NCI-H2196 (cell line): Measurements from ENCODE around the gene ODAM.
"Not testable (repeated sequence)": the region's sequence is repeated elsewhere in the genome, so short reads cannot be mapped to it uniquely, and the experiment has no call there.

Experiments
- DNase-seq: peaks from one replicate; lab custom pipeline; 2025; ENCODE audit not compliant: unreplicated experiment; lab: John Stamatoyannopoulos, UW

The ODAM gene

DNA sequence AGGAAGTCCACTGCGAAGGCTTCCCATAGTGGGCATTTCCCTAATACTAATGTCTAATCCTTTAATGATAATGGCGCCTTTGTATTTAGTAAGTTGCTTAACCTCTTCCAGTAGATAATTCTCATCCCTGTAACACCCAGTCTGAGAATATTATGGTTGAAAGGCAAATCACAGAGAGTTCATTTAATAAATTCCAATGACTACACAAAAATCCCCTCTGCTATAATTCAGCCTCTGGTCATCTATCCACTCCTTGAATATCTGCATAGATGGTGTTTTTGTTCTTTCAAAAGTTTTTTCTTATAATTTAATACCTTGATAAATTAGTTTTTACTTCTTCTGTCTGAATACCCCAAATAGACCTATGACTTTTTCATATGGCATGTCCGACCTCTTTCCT lies 25.9 kb downstream of the ODAM start:
- not testable (repeated sequence) for DNase-seq

DNA sequence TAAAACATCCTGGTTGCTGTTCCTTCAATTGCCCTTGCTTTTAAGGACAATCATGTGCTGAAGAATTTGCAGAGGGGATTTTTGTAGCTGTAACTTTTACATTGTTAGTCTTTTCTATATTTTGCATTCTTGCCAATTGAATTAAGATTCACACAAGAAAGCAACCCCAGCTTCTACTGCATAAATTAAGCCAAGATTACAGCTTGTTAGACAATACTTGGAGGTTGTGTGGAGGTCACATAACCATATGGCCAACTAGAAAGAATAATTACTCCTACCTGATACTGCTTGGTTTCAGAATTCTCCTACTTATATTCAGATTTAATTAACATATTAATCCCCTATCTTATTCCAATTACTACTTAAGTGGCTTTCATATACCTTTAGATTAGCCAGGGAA lies 26.3 kb downstream of the ODAM start:
- DNase-seq = not testable (repeated sequence)

DNA sequence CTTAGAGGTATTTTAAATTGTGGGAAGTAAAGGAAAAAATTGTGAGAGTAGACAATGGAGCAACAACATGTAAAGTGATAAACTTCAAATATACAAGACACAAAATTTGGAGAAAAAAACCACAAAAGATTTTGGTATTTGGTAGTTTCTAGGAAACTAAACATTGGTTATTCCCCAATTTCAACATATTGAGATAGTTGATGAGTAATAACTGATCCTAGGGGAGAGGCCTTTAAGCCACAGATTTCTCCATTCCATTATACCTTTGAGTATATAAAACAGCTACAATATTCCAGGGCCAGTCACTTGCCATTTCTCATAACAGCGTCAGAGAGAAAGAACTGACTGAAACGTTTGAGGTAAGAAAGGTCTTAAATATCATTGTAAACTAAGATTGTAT lies 30.3 kb downstream of the ODAM start, which contains the start of gene FDCSP:
FDCSP (plus strand) TSS at position 301 of the 400 bp plus-strand sequence. CDS start 5,071 bp downstream, outside the sequence.
- DNase-seq = no peak

DNA sequence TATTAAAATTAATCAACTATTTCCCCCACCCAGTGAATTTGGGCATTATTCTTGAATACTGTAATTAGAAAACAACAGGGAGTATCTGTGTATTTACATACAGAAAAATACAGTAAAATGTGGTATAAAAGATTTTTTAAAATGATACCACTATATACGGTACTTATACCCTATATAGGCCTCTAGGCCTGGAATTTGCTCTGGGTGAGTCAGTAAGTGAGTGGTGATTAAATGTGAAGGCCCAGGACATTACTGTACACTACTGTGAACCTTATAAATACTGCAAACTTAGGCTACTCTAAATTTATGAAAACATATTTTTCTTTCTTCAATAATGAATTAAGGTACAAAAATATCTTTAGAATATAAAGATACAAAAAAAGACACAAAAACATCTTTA lies 40.6 kb downstream of the ODAM start:
- DNase-seq = no peak

DNA sequence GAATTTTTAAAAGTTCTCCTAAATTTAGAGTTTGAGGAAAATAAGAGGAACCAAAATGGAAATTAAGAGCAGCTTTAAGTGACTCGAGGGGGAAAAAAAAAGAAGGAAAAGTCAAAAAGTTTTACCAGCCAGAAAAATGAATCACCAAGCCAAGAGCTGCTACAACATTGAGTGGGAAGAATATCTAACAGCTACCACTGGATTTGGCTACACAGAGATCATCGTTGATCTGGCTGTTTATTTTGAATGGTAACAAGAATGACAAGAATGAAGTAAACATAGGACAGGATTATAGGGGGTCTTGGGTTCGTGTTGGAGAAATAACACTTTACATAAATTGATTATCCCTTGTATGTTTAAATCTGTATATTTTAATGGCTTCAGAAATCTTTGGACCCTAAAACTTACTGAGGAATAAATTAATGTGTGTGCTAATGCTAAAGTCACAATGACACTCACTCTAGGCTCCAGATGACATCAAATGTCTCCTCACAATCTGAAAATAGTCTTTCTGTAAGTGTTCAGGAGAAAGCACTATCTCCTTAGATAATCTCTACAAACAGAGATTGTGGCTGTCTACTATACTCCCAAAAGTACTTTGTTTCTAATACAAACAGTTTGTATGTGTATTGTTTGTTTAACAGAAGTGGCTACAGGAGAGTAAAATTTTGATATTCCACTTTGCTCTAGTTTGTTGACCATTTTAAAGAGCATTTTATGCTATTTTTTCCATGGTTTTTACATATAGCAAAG lies 43.8 kb downstream of the ODAM start:
- DNase-seq = no peak

DNA sequence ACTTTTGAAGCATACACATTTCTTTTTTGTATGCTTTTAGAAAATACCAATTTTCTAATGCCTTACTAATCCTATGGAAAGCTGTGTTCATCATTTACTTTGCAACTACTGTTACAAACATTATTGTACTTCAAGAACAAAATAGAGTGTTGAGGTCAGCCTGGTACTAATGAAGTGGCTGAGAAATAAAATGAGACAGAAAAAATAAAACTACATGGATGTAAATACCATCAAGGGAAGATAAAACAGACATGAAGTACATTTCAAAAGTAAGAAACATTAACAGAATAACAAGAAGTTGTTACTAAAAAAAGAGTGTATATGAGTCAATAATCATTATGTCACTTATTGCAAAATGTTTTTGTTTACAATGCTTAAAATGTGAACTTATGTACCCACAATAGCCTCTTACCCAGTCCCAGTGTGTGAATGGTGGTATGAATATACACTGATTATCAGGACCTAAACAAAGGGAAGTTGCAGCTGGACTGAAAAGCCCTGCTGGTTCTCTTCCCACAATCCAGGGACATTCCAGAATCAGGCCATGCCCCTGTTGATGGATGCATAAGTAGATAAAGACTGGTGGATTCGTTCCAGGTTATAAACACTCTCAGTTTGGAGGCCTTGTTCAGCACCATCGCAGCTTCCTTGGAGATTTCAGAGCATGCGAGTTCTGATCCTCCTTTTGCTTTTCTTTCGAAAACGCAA lies 44.5 kb downstream of the ODAM start:
- no peak for DNase-seq

DNA sequence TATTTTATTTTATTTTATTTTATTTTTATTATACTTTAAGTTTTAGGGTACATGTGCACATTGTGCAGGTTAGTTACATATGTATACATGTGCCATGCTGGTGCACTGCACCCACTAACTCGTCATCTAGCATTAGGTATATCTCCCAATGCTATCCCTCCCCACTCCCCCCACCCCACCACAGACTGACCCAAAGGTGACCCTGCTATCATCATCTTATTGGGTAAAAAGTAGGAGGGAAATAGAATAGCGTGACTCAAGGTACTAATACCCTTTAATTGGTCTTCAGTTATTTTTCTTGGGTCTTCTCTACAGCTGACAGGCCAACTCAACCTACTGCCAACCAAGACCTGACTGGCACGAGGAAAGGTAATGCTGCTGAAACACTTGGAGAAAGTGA lies 46.8 kb downstream of the ODAM start, which contains the start of gene CSN3:
CSN3 (plus strand) TSS at position 301 of the 400 bp plus-strand sequence. CDS start 2,223 bp downstream, outside the sequence.
- not testable (repeated sequence) for DNase-seq

DNA sequence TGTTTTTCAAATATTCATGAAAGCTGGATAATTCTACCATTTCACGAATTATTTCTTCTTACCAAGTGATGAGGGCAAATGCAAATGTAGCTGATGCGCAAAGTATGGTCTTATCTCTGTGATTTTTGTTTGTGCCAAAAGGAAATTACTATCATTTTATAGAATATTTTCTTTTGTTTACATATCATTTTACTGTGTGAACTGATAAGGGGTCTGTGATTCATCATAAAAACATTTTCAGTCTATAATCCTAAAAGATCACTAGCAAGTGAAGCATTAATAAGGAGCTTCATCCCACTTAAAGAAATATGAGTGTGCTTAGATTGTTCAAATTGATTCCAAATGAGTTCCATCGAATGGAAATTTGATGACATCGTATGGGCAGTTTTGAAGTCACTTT lies 47.6 kb downstream of the ODAM start:
- DNase-seq = no peak

DNA sequence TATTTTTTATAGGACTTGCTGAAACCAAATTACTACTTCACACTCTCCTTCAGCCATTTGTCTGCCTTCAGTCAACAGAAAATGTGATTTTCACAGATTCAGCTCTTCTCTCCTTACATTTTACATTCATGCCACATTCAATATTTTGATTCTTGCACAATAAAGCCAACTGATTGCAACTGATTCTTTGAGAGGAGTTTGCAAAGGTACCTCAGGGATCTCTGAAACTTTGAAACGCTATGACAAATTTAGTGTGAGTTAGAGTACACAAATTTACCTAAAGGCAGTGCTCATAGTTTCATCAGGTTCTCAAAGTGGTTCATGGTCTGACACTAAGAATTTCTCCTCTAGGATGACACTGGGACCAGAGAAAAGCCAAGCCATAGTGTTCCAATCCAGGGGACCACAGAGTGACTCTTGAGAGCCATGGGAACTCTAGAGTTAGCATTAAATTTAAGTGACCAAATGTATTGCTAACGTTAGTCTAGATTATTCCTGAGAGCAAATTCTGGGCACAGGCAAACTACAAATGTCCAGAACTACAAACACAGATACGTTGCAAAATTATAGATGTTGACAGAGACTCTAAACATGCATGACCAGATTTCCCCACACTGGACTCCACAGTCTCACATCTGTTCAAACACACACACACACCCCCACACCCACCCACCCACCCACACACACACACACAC lies 55.9 kb downstream of the ODAM start:
- no peak for DNase-seq

DNA sequence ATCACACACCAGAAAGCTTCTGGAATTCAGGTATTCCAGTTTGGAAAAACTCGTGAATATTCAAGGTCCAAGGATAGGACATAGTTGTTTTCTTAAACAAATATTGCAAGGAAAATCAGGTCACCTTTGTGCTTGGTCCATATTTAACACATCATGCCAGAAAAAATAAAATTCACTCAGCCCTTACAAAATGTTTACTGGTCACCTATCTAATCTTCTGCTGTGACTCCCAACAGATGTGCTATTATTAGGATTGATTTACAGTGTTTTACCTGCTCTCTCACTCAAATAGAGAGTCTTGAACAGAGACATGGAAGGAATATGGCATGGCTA lies 56.4 kb downstream of the ODAM start:
- no peak for DNase-seq
